ENCODE results near the gene UGT2B17. TPM values are rescaled to one million over a fixed set of nuclear protein-coding genes. Genes with fewer than 3 reads are reported as not detected.
"Not testable (repeated sequence)": the region's sequence is repeated elsewhere in the genome, so short reads cannot be mapped to it uniquely, and the experiment has no call there.

The UGT2B17 gene
- polyA plus RNA-seq, 2 of the 4 experiments (the other 2 are of a cell fraction), result 0.04 TPM; not detected in 1

DNA sequence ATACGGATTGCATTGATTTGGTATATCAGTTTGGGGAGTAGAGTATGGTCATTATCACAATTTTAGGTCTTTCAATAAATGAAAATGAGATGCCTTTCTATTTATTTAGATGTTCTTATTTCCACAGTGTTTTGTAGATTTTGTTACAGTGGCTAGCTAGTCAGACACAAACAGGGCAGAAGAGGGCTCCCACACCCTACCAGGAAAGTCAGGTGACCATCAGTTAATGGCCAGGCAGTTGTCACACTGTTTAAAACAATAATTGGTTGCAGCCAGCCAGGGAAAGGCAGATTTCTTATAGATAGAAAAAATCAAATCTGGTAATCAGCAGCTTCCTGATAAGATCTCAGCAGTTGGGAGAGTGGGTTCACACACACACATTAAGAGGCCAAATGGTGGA, 57.2 kb downstream of the UGT2B17 start:
- ChIA-PET CTCF (no interaction called here), POLR2A (no interaction called here)
- Histone ChIP-seq H3K27ac (no peak overlapping the region), H3K4me3 (no peak overlapping the region), H3K4me2 (no peak overlapping the region), H3K4me1 (no peaks in the 10 kb centered on the region), H3K9me3 (no peaks in the 10 kb centered on the region)
- FAIRE-seq (no peak), DNase-seq (ENCODE audit: low read depth in 1 of 2, low spot score in 1 of 2) (no peak), ATAC-seq (no peak)
- TF ChIP-seq, protein P1, sequence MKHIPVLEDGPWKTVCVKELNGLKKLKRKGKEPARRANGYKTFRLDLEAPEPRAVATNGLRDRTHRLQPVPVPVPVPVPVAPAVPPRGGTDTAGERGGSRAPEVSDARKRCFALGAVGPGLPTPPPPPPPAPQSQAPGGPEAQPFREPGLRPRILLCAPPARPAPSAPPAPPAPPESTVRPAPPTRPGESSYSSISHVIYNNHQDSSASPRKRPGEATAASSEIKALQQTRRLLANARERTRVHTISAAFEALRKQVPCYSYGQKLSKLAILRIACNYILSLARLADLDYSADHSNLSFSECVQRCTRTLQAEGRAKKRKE (CRISPR knock-in tag; IDR thresholded peaks at IDR 0.05; ENCODE audit: low read depth), result no peak
- TF ChIP-seq SMC3 (IDR thresholded peaks at IDR 0.05) (no peak), POLR2AphosphoS2 (conservative IDR thresholded peaks at IDR 0.05; ENCODE audit: low read length) (no peak), CHD4 (IDR thresholded peaks at IDR 0.05; ENCODE audit: borderline replicate concordance) (no peak), ZNF302 (CRISPR knock-in tag; IDR thresholded peaks at IDR 0.05) (no peak), CEBPB (IDR thresholded peaks at IDR 0.05) (no peak), USF2 (IDR thresholded peaks at IDR 0.05) (no peak), EHMT2 (IDR thresholded peaks at IDR 0.05; ENCODE audit: low read depth) (no peak), RARB (CRISPR knock-in tag; IDR thresholded peaks at IDR 0.05) (no peak), FOSL2 (IDR thresholded peaks at IDR 0.05) (no peak), FOSL2 (CRISPR knock-in tag; IDR thresholded peaks at IDR 0.05) (no peak)
- 40% methylated on average over 1 of the region's 1 CpG for WGBS (ENCODE audit: missing lambda C conversion rate)

DNA sequence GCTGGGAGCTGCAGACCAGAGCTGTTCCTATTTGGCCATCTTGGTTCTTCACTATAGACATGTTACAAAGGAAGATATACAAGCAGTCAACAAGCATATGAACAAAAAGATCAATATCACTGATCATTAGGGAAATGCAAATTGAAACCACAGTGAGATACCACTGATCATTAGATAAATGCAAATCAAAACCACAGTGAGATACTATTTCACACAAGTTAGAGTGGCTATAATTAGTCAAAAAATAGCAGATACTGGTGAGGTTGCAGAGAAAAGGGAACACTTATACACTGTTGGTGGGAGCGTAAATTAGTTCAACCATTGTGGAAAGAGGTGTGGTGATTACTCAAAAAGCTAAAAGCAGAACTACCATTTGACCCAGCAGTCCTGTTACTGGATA, 70.7 kb downstream of the UGT2B17 start:
- POLR2A ChIA-PET; CTCF ChIA-PET; H3K9me3 ChIP-seq; H3K27ac ChIP-seq; ATAC-seq; H3K4me3 ChIP-seq; H3K4me1 ChIP-seq; DNase-seq (ENCODE audit: low read depth in 1 of 2, low spot score in 1 of 2); H3K4me2 ChIP-seq; FAIRE-seq: not testable (repeated sequence)
- WGBS (ENCODE audit: missing lambda C conversion rate), result 87% methylated on average over 1 of the region's 1 CpG

- H3K4me2 ChIP-seq; H3K4me1 ChIP-seq; H3K9me3 ChIP-seq; ATAC-seq; POLR2A ChIA-PET; CTCF ChIA-PET; FAIRE-seq; DNase-seq (ENCODE audit: low read depth in 1 of 2, low spot score in 1 of 2); H3K27ac ChIP-seq; H3K4me3 ChIP-seq: not testable (repeated sequence)
- WGBS (ENCODE audit: missing lambda C conversion rate), result 90% methylated on average over 4 of the region's 4 CpGs
Measured at GRCh38 chr4:68504836-68505235, 71.3 kb downstream of the UGT2B17 start.

DNA sequence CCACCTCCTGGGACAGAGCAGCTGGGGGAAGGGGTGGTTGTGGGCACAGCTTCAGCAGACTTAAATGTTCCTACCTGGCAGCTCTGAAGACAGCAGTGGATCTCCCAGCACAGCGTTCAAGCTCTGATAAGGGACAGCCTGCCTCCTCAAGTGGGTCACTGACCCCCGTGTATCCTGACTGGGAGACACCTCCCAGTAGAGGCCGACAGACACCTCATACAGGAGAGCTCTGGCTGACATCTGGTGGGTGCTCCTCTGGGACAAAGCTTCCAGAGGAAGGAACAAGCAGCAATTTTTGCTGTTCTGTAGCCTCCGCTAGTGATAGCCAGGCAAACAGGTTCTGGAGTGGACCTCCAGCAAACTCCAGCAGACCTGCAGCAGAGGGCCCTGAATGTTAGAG, 72.7 kb downstream of the UGT2B17 start:
- DNase-seq (ENCODE audit: low read depth in 1 of 2, low spot score in 1 of 2); H3K4me2 ChIP-seq; ATAC-seq; H3K9me3 ChIP-seq; H3K4me1 ChIP-seq; H3K4me3 ChIP-seq; FAIRE-seq; POLR2A ChIA-PET: not testable (repeated sequence)
- 0 out of 6 replicates have a peak overlapping the region, but pooled peaks of 1 of the 2 experiments have one; percentile 37 for H3K27ac ChIP-seq
- CTCF ChIA-PET, result interaction anchor here (0.6 kb wide), 1 partner anchor 830 kb away, joined by 3 read pairs; no protein-coding TSS in a partner anchor
- WGBS (ENCODE audit: missing lambda C conversion rate), result 94% methylated on average over 2 of the region's 4 CpGs

DNA sequence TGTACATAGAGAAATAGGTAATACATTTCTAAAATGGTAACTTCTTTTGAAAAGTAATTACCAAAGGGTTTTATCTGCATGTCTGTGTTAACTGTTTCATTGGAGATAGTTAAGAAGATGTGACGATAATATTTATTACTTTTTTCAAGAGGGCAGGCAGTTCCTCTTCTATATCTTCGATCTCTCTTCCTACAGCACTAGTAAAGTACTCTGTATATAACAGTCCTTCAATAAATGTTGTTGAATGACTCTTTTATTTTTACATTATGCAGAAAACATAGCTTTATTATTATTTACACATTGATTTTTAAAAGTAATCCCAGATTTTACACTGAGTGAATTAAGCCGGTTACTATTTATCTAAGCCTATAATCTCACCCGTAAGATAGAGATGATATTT, 77.1 kb downstream of the UGT2B17 start:
- H3K27ac ChIP-seq, result peak overlapping the region in 1 of 2 experiments; percentile 54; a peak in 3 of 6 replicates
- POLR2A ChIA-PET, result no interaction called here
- H3K4me1 ChIP-seq, result peaks cover 8% of the 10 kb centered on the region; the same call in 1 of the 3 replicates
- H3K4me2 ChIP-seq, result peak overlapping the region; percentile 34; the same call in 2 of the 3 replicates
- CTCF ChIA-PET, result interaction anchor here (0.7 to 1.5 kb wide), 4 partner anchors 10 to 173 kb away, joined by 3 to 5 read pairs (median 3); no protein-coding TSS in a partner anchor
- DNase-seq (ENCODE audit: low read depth in 1 of 2, low spot score in 1 of 2), result no peak
- FAIRE-seq, result no peak
- WGBS (ENCODE audit: missing lambda C conversion rate), result 53% methylated on average over 4 of the region's 4 CpGs
- no peak overlapping the region for H3K4me3 ChIP-seq
- H3K9me3 ChIP-seq, result peaks cover 6% of the 10 kb centered on the region; the same call in 1 of the 3 replicates
- no peak for ATAC-seq
- no peak for TF ChIP-seq FOXS1 (CRISPR knock-in tag; IDR thresholded peaks at IDR 0.05)
- TF ChIP-seq BCL3 (IDR thresholded peaks at IDR 0.05), result no peak
- TF ChIP-seq JUNB (IDR thresholded peaks at IDR 0.05), result no peak
- TF ChIP-seq POLR2AphosphoS2 (conservative IDR thresholded peaks at IDR 0.05; ENCODE audit: low read length), result no peak
- TF ChIP-seq REST (IDR thresholded peaks at IDR 0.05), result no peak
- TF ChIP-seq HDAC2 (IDR thresholded peaks at IDR 0.05), result no peak
- TF ChIP-seq FOSB (CRISPR knock-in tag; IDR thresholded peaks at IDR 0.05), result no peak
- TF ChIP-seq, protein P1 (CRISPR knock-in tag; IDR thresholded peaks at IDR 0.05; ENCODE audit: low read depth), result no peak
- TF ChIP-seq NPAS2 (CRISPR knock-in tag; IDR thresholded peaks at IDR 0.05; ENCODE audit: borderline replicate concordance), result no peak
- TF ChIP-seq ESRRA (IDR thresholded peaks at IDR 0.05; ENCODE audit: borderline replicate concordance, low read length), result no peak
